Testis (tissue), 2 donors: ENCODE measurements around the gene TFF1.

Experiments used
- CTCF ChIP-seq, 3 experiments: fragments of 450-650 bp in 2 of 3; fragments of 200-600 bp in 1 of 3; sonication (generic) in 1 of 3; IDR thresholded peaks; one replicate each; pipeline ENCODE4 v1.5.1; 2016 to 2019; ENCODE audit warnings: antibody characterized with exemption in 3 of 3, mild to moderate bottlenecking in 2 of 3, moderate library complexity in 1 of 3
- POLR2A ChIP-seq: fragments of 450-650 bp; IDR thresholded peaks from one replicate; pipeline ENCODE4 v1.6.1; 2017; ENCODE audit warnings: antibody characterized with exemption, mild to moderate bottlenecking, moderate library complexity

DNA sequence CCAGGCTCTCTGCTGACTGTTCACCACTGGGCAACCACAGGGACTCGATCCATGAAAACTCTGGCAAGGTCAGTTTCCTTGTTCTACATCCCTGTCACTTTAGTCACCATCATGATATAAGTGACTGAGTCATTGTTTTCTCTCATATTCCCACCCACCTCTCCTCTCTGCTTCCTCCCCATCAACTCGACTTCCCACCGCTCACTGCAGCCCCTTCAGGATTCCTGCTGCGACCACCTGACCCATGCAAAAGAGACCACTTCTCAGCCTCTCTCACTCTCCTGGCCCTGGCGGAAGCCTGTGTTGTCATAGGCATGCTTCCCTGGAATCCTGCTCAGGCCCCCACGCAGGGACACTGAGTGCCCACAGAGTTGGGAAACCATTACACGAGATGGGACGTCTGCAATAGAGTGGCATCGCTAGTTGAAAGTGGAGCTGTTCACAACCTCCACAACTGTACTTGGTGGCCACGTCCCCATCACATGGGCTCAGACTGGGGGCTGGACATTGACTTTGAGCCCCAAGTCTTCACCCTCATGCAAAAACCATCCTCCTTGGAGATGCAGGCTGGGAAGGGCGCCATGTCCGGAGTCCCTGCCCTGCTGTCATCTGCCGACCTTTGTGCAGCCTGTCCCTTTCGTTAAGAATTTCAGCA lies 13.8 kb downstream of the TFF1 start:
- TF ChIP-seq CTCF (IDR thresholded peaks at IDR 0.05) (no peak), POLR2A (no peak)
